Raji (cell line): ENCODE data around the gene PHF1.

Source experiments
- POLR2A ChIP-seq: IDR thresholded peaks from 2 replicates; pipeline ENCODE4 v1.6.1; 2011; ENCODE audit warnings: low read depth, low read length, control low read depth; ENCODE audit not compliant: insufficient read depth

The PHF1 gene

GRCh38 chr6:33391922-33392594 is 18.8 kb upstream of the PHF1 start:
- TF ChIP-seq POLR2A, result no peak

- no peak for TF ChIP-seq POLR2A
These were observed 18.2 kb upstream of the PHF1 start for GRCh38 chr6:33392595-33392948.

DNA sequence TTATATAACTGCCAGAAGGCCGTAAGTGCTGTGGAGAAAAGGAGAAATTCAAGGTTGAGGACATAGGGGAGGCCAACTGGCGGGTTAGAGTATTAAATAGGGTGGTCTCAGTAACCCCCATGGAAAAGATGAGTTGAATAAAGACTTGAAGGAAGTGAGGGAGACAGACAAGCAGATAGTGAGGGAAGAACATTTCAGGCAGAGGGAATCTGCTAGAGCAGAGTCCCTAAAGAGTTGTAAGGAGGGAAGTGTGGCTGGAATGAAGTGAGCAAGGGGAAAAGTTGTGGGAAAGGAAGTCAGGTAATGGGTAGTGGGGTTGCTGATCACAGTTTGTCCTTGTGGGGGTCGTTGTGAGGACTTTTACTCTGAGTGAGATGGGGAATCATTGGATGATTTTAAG is 17.8 kb upstream of the PHF1 start:
- TF ChIP-seq POLR2A, result no peak

DNA sequence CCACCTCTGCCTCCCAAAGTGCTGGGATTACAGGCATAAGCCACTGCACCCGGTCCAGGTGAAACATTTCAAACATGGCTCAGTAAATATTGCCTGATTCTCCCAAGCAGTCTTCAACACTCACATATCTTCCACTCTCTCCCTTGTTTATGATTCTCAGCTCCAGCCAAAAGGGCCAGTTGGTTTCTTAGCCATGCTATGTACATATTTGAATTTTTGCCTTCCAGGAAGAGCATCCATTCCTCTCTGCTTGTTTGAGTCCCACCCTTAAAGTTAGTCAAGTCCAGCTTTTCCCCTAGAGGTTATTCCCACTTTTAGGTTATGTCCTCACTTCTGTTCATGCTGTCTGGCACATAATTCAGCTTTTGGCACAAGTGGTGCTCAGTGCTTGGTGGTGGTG is 13.3 kb upstream of the PHF1 start:
- TF ChIP-seq POLR2A, result no peak

- TF ChIP-seq POLR2A, result no peak
These were observed 5.9 kb upstream of the PHF1 start for GRCh38 chr6:33404884-33405283.

DNA sequence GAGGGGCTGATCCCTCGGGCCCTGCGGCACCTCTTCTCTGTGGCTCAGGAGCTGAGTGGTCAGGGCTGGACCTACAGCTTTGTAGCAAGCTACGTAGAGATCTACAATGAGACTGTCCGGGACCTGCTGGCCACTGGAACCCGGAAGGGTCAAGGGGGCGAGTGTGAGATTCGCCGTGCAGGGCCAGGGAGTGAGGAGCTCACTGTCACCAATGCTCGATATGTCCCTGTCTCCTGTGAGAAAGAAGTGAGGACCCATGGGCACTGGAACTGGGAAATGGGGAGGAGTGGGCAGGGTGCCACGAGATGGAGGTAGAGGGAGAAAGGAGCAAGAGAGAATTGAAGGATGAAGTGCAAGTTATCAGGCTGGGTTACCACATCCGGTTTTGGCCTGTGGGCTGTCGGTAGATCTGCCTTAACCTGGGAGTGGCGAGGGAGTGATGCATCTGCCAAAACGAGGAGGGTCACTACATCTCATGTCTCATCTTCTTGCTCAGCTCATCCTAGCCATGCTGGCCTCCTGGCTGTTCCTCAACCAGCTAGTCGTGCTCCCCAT is 5.4 kb upstream of the PHF1 start:
- no peak for TF ChIP-seq POLR2A

GRCh38 chr6:33406126-33406525 is 4.7 kb upstream of the PHF1 start:
- TF ChIP-seq POLR2A, result no peak

DNA sequence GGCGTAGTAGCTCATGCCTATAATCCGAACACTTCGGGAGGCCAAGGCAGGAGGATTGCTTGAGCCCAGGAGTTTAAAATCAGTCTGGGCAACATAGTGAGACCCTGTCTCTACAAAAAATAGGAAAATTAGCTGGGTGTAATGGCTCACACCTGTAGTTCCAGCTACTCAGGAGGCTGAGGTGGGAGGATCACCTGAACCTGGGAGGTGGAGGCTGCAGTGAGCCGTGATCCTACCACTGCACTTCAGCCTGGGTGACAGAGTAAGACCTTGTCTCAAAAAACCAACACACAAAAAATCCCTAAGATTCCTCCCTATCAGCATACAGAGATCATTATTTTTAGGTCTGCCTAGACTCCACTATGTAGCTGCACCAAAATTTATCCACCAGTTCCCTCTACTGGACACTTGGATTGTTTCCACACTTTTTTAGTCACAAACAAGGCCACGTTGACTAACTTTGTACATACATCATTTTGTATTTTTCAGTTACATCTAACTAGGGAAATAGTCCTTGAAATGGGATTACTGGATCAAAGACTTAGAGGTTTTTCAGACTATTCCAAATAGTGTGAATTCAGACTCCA is 3.6 kb upstream of the PHF1 start:
- TF ChIP-seq POLR2A, result no peak

DNA sequence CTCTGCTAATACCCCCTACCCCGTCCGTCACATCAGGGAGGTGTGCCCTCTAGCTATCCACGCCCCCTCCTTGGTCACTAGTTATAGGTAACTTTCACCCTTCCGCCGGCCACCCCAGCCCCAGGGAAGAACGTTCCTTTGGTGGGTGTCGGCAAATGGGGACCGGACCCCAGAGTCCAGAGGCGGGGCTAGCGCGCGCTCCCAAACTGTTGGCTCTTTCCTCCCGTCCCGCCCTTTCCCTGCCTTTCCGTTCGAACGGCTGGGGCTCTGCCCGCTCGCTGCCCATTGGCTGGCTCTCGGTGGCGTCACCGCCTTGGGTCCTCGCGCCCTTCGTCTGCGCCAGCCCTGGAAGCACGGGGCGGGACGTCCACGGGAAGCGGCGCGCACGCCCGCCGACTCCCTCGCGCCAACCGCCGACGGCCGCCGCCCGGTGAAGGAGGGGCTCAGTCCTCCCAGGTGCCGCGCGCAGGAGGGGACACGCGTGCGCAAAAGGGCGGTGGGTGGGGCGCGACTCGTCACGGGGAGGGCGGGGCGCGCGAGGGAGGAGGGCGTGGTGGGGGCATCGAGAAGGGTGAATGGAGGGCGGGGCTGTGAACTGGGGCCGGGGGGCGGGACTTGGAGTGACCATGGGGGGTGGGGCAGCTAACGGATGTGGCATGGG is 634 bp upstream of the PHF1 start:
- TF ChIP-seq POLR2A, result peak; percentile 62

GRCh38 chr6:33411632-33412005 is 805 bp downstream of the PHF1 start:
- TF ChIP-seq POLR2A, result no peak

GRCh38 chr6:33412140-33413009 is 1.6 kb downstream of the PHF1 start:
- TF ChIP-seq POLR2A, result no peak

DNA sequence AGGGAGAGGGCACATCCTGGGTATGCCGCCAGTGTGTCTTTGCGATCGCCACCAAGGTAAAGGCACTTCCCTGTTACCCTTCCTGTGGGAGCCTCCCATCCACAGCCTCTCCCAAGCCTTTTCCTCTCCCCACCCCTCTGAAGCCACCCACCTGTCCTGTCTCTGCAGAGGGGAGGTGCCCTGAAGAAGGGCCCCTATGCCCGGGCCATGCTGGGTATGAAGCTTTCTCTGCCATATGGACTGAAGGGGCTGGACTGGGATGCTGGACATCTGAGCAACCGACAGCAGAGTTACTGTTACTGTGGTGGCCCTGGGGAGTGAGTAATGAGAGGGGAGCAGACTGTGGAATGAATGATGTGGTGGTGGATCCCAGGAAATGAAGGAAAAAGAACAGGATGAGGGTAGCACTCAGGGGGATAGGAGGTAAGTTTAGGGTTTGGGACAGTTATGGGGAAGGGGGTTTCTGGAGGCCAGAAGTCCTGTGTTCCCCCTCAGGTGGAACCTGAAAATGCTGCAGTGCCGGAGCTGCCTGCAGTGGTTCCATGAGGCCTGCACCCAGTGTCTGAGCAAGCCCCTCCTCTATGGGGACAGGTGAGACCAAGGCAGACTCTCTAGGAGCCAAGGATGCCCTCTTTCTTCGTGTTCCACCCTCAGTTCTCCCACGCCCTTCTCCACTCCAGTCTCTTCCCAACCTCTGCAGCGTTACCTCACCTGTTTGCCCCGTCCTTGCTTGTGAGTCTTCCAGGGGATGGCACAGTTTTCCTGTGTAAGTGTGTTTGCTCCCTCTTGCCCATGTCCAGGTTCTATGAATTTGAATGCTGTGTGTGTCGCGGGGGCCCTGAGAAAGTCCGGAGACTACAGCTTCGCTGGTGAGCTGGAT is 2.7 kb downstream of the PHF1 start:
- TF ChIP-seq POLR2A, result no peak

- no peak for TF ChIP-seq POLR2A
These were observed 3.9 kb downstream of the PHF1 start for GRCh38 chr6:33414592-33415271.

DNA sequence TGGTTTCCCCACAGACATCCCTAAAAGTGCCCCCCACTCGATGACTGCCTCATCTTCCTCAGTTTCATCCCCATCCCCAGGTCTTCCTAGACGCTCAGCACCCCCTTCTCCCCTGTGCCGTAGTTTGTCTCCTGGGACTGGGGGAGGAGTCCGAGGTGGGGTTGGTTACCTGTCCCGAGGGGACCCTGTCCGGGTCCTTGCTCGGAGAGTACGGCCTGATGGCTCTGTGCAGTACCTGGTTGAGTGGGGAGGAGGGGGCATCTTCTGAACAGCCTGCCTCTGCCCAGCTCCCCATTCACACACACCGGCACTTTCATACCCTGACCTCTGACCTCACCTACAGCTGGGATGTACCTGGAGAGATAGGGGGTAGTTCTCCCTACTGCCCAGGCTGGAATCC is 5.0 kb downstream of the PHF1 start:
- no peak for TF ChIP-seq POLR2A
